ENCODE measurements around the gene PAK6. TPM values are rescaled to one million over a fixed set of nuclear protein-coding genes. Genes with fewer than 3 reads are reported as not detected.

PAK6 gene
- total RNA-seq, 1 donor from 2014 or later: 0.26 TPM

DNA sequence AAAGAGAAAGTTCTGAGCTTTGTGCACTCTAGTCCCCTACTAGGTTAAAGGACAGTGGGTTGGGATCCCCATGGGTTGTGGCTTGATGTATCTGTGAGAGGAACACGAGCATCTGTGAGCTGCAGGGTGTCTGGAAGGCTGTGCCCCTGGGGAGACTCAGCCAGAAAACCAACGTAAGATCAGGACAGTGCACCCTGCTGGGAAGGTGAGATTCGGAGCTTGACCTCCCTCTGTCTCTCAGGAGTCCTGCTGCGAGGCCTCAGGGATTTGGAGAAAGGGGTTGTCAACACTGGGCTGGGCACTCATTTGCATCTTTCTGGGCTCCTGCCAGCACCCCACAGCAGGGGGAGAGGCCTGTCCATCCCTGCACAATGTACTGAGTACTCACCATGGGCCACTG is 28.8 kb downstream of the PAK6 start:
- Mint-ChIP-seq H3K36me3 (ENCODE audit: low read depth) (no peaks in the 10 kb centered on the region), H3K4me3 (no peak overlapping the region), H3K9me3 (no peaks in the 10 kb centered on the region), H3K4me1 (ENCODE audit: low read depth) (no peaks in the 10 kb centered on the region), H3K27me3 (ENCODE audit: insufficient read depth) (no peaks in the 10 kb centered on the region), H3K27ac (no peak overlapping the region)
- intact Hi-C loops (cut with micrococcal nuclease): no loop called here
- DNase-seq (ENCODE audit: low spot score): no peak

- no peaks in the 10 kb centered on the region for H3K36me3 Mint-ChIP-seq (ENCODE audit: low read depth)
These were observed 30.7 kb downstream of the PAK6 start for GRCh38 chr15:40269604-40270003.

DNA sequence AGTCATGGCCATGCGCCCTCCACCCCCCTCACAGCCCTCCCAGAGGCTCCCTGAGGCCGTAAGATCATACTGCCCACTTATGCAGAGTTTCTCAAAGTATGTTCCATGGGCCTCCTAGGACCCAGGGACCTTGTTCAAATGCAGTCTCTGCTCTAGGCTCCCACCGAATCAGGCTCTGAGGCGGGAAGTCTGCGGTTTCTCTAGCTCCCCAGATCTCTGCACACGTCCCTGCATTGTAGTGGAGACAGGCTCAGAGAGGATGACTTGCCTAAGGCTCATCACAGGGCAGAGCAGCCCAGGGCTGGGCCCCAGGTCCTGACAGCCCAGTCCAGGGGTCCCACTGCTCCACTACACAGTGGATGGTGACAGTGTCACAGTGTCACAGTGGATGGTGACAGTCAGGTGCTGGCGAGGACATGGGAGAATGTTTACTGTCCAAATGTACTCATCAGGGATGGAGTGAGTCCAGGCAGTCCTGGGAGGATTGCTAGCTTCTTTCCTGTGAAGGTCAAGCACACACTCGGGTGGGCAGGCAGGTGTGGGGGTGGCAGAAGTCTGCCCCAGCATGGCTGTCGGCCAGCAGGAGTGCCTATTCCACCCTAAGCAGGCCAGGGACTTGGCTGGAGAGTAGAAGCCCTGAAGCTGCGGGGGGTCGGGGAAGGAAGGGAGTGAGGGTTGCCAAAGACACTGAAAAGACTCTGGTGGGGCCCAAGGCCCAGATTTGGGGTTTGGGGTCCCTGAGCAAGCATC is 31.6 kb downstream of the PAK6 start:
- H3K4me1 Mint-ChIP-seq (ENCODE audit: low read depth): no peaks in the 10 kb centered on the region
- intact Hi-C loops (cut with micrococcal nuclease): loop anchor here (5.0 kb wide), 2 partner anchors 163 to 383 kb away; partner anchors contain the start of gene BMF
- H3K27me3 Mint-ChIP-seq (ENCODE audit: insufficient read depth): peaks cover 2% of the 10 kb centered on the region
- H3K36me3 Mint-ChIP-seq (ENCODE audit: low read depth): no peaks in the 10 kb centered on the region
- H3K27ac Mint-ChIP-seq: no peak overlapping the region
- DNase-seq (ENCODE audit: low spot score): no peak
- H3K9me3 Mint-ChIP-seq: no peaks in the 10 kb centered on the region
- no peak overlapping the region for H3K4me3 Mint-ChIP-seq

More at GRCh38 chr15:40269604-40270003, 30.7 kb downstream of the PAK6 start:
- Mint-ChIP-seq H3K27ac (no peak overlapping the region), H3K27me3 (ENCODE audit: insufficient read depth) (no peaks in the 10 kb centered on the region), H3K9me3 (no peaks in the 10 kb centered on the region), H3K4me3 (no peak overlapping the region), H3K4me1 (ENCODE audit: low read depth) (no peaks in the 10 kb centered on the region)
- no peak for DNase-seq (ENCODE audit: low spot score)
- intact Hi-C loops (cut with micrococcal nuclease): loop anchor here (5.0 kb wide), 2 partner anchors 162 to 382 kb away; partner anchors contain the start of gene BMF

DNA sequence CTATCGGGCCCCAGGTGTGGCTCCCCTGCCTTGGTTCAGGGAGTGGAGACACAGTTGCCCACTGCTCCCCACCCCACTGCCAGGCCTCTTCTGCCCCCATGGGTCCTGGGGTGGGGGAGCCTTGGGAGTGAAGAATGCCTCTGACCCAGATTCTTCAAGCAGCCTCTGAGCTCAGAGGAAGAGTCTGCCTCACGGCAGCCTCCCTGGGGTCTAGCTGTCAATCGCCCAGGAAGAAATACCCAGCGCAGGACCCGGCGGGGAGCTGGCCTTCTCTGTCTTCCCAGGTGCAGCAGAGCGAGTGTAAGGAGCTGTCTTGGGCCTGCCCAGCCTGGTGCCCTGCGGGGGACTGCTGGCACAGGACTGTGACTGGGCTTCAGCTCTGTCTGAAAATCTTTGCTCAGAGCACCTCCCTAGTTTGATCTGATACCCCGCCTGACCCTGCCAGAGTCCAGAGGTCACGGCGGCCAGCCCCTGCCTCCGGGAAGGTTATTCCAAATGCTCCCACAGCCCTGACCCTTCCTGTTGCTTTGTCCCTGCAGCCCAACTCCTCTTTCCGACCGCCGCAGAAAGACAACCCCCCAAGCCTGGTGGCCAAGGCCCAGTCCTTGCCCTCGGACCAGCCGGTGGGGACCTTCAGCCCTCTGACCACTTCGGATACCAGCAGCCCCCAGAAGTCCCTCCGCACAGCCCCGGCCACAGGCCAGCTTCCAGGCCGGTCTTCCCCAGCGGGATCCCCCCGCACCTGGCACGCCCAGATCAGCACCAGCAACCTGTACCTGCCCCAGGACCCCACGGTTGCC is 33.0 kb downstream of the PAK6 start:
- intact Hi-C loops (cut with micrococcal nuclease): loop anchor here (5.0 kb wide), 2 partner anchors 165 to 385 kb away; partner anchors contain the start of gene BMF
- no peaks in the 10 kb centered on the region for H3K36me3 Mint-ChIP-seq (ENCODE audit: low read depth)
- H3K4me3 Mint-ChIP-seq: no peak overlapping the region
- no peak for DNase-seq (ENCODE audit: low spot score)
- no peaks in the 10 kb centered on the region for H3K9me3 Mint-ChIP-seq
- H3K27ac Mint-ChIP-seq: no peak overlapping the region
- H3K27me3 Mint-ChIP-seq (ENCODE audit: insufficient read depth): peaks cover 6% of the 10 kb centered on the region
- no peaks in the 10 kb centered on the region for H3K4me1 Mint-ChIP-seq (ENCODE audit: low read depth)

DNA sequence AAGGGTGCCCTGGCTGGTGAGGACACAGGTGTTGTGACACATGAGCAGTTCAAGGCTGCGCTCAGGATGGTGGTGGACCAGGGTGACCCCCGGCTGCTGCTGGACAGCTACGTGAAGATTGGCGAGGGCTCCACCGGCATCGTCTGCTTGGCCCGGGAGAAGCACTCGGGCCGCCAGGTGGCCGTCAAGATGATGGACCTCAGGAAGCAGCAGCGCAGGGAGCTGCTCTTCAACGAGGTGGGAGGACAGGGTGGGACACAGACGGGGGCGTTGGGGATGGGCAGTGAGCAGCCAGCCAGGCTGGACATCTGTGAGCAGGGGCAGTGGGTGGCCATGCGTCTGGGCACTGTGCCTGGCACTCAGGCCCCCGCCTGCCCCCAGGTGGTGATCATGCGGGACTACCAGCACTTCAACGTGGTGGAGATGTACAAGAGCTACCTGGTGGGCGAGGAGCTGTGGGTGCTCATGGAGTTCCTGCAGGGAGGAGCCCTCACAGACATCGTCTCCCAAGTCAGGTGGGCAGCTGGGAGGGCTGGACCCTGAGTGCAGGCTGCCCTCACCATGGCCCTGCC is 33.7 kb downstream of the PAK6 start:
- Mint-ChIP-seq H3K4me3 (no peak overlapping the region), H3K27me3 (ENCODE audit: insufficient read depth) (peaks cover 13% of the 10 kb centered on the region), H3K27ac (no peak overlapping the region), H3K9me3 (no peaks in the 10 kb centered on the region), H3K4me1 (ENCODE audit: low read depth) (no peaks in the 10 kb centered on the region), H3K36me3 (ENCODE audit: low read depth) (no peaks in the 10 kb centered on the region)
- DNase-seq (ENCODE audit: low spot score): no peak
- intact Hi-C loops (cut with micrococcal nuclease): loop anchor here (5.0 kb wide), 2 partner anchors 165 to 385 kb away; partner anchors contain the start of gene BMF

- no peak for DNase-seq (ENCODE audit: low spot score)
- no peaks in the 10 kb centered on the region for H3K36me3 Mint-ChIP-seq (ENCODE audit: low read depth)
- H3K4me3 Mint-ChIP-seq: no peak overlapping the region
- H3K27me3 Mint-ChIP-seq (ENCODE audit: insufficient read depth): peaks cover 20% of the 10 kb centered on the region
- no peak overlapping the region for H3K27ac Mint-ChIP-seq
- H3K4me1 Mint-ChIP-seq (ENCODE audit: low read depth): no peaks in the 10 kb centered on the region
- no peaks in the 10 kb centered on the region for H3K9me3 Mint-ChIP-seq
- intact Hi-C loops (cut with micrococcal nuclease): loop anchor here (5.0 kb wide), 2 partner anchors 166 to 386 kb away; partner anchors contain the start of gene BMF
These were observed 34.6 kb downstream of the PAK6 start for GRCh38 chr15:40273428-40273827.

- Mint-ChIP-seq H3K4me3 (no peak overlapping the region), H3K4me1 (ENCODE audit: low read depth) (peaks cover 5% of the 10 kb centered on the region), H3K27me3 (ENCODE audit: insufficient read depth) (peaks cover 31% of the 10 kb centered on the region), H3K27ac (no peak overlapping the region), H3K9me3 (no peaks in the 10 kb centered on the region), H3K36me3 (ENCODE audit: low read depth) (no peaks in the 10 kb centered on the region)
- peak; percentile 83 for DNase-seq (ENCODE audit: low spot score)
- intact Hi-C loops (cut with micrococcal nuclease): loop anchor here (1.0 to 5.0 kb wide), 8 partner anchors 36 to 488 kb away; partner anchors contain the start of genes BMF and SRP14
These were observed 35.7 kb downstream of the PAK6 start for GRCh38 chr15:40274350-40275274.

DNA sequence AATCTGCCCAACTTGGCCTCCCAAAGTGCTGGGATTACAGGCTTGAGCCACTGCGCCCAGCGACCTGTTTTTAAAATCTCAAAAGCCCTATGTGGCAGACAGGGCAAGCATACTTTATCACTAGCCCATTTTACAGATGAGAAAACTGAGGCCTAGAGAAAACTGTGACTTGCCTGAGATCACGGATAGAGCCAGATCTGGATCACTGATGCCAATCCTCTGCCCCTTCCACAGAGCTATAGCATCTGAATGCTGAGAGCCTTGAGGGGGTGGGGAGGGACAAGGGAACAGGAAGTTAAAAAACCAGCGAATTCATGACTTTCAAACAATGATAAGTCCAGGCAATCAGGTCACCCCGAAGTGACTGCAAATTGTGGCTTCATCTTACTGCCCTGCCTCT is 36.7 kb downstream of the PAK6 start:
- H3K27ac Mint-ChIP-seq: peak overlapping the region; percentile 23
- intact Hi-C loops (cut with micrococcal nuclease): no loop called here
- peaks cover 38% of the 10 kb centered on the region for H3K27me3 Mint-ChIP-seq (ENCODE audit: insufficient read depth)
- H3K9me3 Mint-ChIP-seq: no peaks in the 10 kb centered on the region
- H3K36me3 Mint-ChIP-seq (ENCODE audit: low read depth): no peaks in the 10 kb centered on the region
- no peak overlapping the region for H3K4me3 Mint-ChIP-seq
- H3K4me1 Mint-ChIP-seq (ENCODE audit: low read depth): peaks cover 5% of the 10 kb centered on the region
- no peak for DNase-seq (ENCODE audit: low spot score)

DNA sequence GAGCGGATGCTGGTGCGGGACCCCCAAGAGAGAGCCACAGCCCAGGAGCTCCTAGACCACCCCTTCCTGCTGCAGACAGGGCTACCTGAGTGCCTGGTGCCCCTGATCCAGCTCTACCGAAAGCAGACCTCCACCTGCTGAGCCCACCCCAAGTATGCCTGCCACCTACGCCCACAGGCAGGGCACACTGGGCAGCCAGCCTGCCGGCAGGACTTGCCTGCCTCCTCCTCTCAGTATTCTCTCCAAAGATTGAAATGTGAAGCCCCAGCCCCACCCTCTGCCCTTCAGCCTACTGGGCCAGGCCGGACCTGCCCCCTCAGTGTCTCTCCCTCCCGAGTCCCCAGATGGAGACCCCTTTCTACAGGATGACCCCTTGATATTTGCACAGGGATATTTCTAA is 37.1 kb downstream of the PAK6 start:
- Mint-ChIP-seq H3K27me3 (ENCODE audit: insufficient read depth) (peaks cover 42% of the 10 kb centered on the region), H3K27ac (no peak overlapping the region), H3K36me3 (ENCODE audit: low read depth) (no peaks in the 10 kb centered on the region), H3K4me3 (no peak overlapping the region), H3K4me1 (ENCODE audit: low read depth) (peaks cover 5% of the 10 kb centered on the region), H3K9me3 (no peaks in the 10 kb centered on the region)
- intact Hi-C loops (cut with micrococcal nuclease): no loop called here
- DNase-seq (ENCODE audit: low spot score): no peak

- peaks cover 5% of the 10 kb centered on the region for H3K4me1 Mint-ChIP-seq (ENCODE audit: low read depth)
- DNase-seq (ENCODE audit: low spot score): no peak
- no peak overlapping the region for H3K4me3 Mint-ChIP-seq
- H3K9me3 Mint-ChIP-seq: no peaks in the 10 kb centered on the region
- peaks cover 45% of the 10 kb centered on the region for H3K27me3 Mint-ChIP-seq (ENCODE audit: insufficient read depth)
- no peaks in the 10 kb centered on the region for H3K36me3 Mint-ChIP-seq (ENCODE audit: low read depth)
- intact Hi-C loops (cut with micrococcal nuclease): no loop called here
- H3K27ac Mint-ChIP-seq: no peak overlapping the region
These were observed 38.1 kb downstream of the PAK6 start for GRCh38 chr15:40276927-40277326.

GRCh38 chr15:40277471-40277870 is 38.6 kb downstream of the PAK6 start:
- no peak overlapping the region for H3K4me3 Mint-ChIP-seq
- H3K4me1 Mint-ChIP-seq (ENCODE audit: low read depth): peaks cover 5% of the 10 kb centered on the region
- intact Hi-C loops (cut with micrococcal nuclease): no loop called here
- H3K9me3 Mint-ChIP-seq: no peaks in the 10 kb centered on the region
- no peak overlapping the region for H3K27ac Mint-ChIP-seq
- no peaks in the 10 kb centered on the region for H3K36me3 Mint-ChIP-seq (ENCODE audit: low read depth)
- peaks cover 45% of the 10 kb centered on the region for H3K27me3 Mint-ChIP-seq (ENCODE audit: insufficient read depth)
- no peak for DNase-seq (ENCODE audit: low spot score)

- H3K9me3 Mint-ChIP-seq: no peaks in the 10 kb centered on the region
- H3K4me3 Mint-ChIP-seq: no peak overlapping the region
- no peaks in the 10 kb centered on the region for H3K36me3 Mint-ChIP-seq (ENCODE audit: low read depth)
- no peak for DNase-seq (ENCODE audit: low spot score)
- H3K27ac Mint-ChIP-seq: no peak overlapping the region
- peaks cover 5% of the 10 kb centered on the region for H3K4me1 Mint-ChIP-seq (ENCODE audit: low read depth)
- H3K27me3 Mint-ChIP-seq (ENCODE audit: insufficient read depth): peaks cover 45% of the 10 kb centered on the region
- intact Hi-C loops (cut with micrococcal nuclease): no loop called here
These were observed 39.2 kb downstream of the PAK6 start for GRCh38 chr15:40278026-40278425.

All from activated T-helper 1 cell treated with anti-CD3 and anti-CD28 coated beads, Interleukin-12 subunit alpha, Interleukin-12 subunit beta, Interleukin-2, Interleukin-4 antibody, amounts not matched to agents 30 ng/mL and 10 ng/mL and 1 ng/mL, durations not matched to agents 14 hours and 24 hours and 36 hours (primary cell).